ENCODE measurements around the gene UXT.

- TF ChIP-seq, protein P1, sequence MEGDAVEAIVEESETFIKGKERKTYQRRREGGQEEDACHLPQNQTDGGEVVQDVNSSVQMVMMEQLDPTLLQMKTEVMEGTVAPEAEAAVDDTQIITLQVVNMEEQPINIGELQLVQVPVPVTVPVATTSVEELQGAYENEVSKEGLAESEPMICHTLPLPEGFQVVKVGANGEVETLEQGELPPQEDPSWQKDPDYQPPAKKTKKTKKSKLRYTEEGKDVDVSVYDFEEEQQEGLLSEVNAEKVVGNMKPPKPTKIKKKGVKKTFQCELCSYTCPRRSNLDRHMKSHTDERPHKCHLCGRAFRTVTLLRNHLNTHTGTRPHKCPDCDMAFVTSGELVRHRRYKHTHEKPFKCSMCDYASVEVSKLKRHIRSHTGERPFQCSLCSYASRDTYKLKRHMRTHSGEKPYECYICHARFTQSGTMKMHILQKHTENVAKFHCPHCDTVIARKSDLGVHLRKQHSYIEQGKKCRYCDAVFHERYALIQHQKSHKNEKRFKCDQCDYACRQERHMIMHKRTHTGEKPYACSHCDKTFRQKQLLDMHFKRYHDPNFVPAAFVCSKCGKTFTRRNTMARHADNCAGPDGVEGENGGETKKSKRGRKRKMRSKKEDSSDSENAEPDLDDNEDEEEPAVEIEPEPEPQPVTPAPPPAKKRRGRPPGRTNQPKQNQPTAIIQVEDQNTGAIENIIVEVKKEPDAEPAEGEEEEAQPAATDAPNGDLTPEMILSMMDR (IDR thresholded peaks at IDR 0.05) = no peak
- no peak for TF ChIP-seq POLR2A (IDR thresholded peaks at IDR 0.05)
Measured at GRCh38 chrX:47704736-47705135, 45.8 kb upstream of the UXT start.
